Endothelial cell of umbilical vein (primary cell): ENCODE measurements around the gene KSR1. TPM values are rescaled to one million over a fixed set of nuclear protein-coding genes. Genes with fewer than 3 reads are reported as not detected.

Experiments used
- BruUV-seq: library from RNA; stranded (reverse); fragments of 400-500 nt; replicated peaks from 2 replicates; lab custom pipeline; 2021; lab: Mats Ljungman, UMichigan
- CTCF ChIA-PET: fragments of 300-600, 350-600 bp; sonication (Branson Sonifier 250); formaldehyde crosslinking; loops from one replicate; lab custom pipeline; 2021; ENCODE audit warnings: antibody characterized with exemption, inconsistent platforms; lab: Charles Lee
- POLR2A ChIA-PET: fragments of 300-600, 350-600 bp; sonication (Branson Sonifier 250); formaldehyde crosslinking; loops from one replicate; lab custom pipeline; 2021; ENCODE audit warnings: antibody characterized with exemption, inconsistent platforms; lab: Charles Lee
- DNase-seq: peaks from one replicate; pipeline ENCODE4 v3.0.0-alpha.2; 2011; ENCODE audit warnings: low read depth, low spot score
- FAIRE-seq: peaks from 2 replicates; lab custom pipeline; 2011; peaks lifted over from hg19 to GRCh38; lab: Jason Lieb, UNC
- H2AFZ ChIP-seq: 2 replicates; pipeline ENCODE4 v1.6.0; 2012; ENCODE audit warnings: low read depth, low read length, control low read depth, inconsistent platforms
- H3K27ac ChIP-seq: 2 replicates; pipeline ENCODE4 v1.5.1; 2011; ENCODE audit warnings: low read depth, mild to moderate bottlenecking, control low read depth, low read length, moderate library complexity; ENCODE audit not compliant: insufficient read depth
- H3K27me3 ChIP-seq, 2 experiments: 2 replicates each; pipeline versions ENCODE4 v1.6.0 to v1.6.1; 2011; ENCODE audit warnings: low read length in 2 of 2, mixed read lengths in 1 of 2; ENCODE audit not compliant: control insufficient read depth in 2 of 2, insufficient read depth in 2 of 2
- H3K36me3 ChIP-seq, 2 experiments: 2 replicates in 1 of 2; 3 replicates in 1 of 2; pipeline ENCODE4 v1.5.1; 2011; ENCODE audit warnings: low read length in 2 of 2, mild to moderate bottlenecking in 1 of 2, moderate library complexity in 1 of 2; ENCODE audit not compliant: control insufficient read depth in 2 of 2, insufficient read depth in 2 of 2; ENCODE audit errors: extremely low read depth in 1 of 2
- H3K4me1 ChIP-seq: 3 replicates; pipeline ENCODE4 v1.5.1; 2011; ENCODE audit warnings: mild to moderate bottlenecking, low read length; ENCODE audit not compliant: control insufficient read depth, insufficient read depth; ENCODE audit errors: extremely low read depth
- H3K4me2 ChIP-seq: 2 replicates; pipeline ENCODE4 v1.6.1; 2011; ENCODE audit warnings: low read length, control low read depth, mixed read lengths; ENCODE audit not compliant: insufficient read depth
- H3K4me3 ChIP-seq, 3 experiments: fragments of 200-600 bp in 1 of 3; sonication (generic), shearing (Covaris generic) in 1 of 3; replicated peaks in 1 of 3; 2 replicates each; pipeline ENCODE4 v1.5.1; 2011 to 2016; ENCODE audit warnings: control low read depth in 3 of 3, low read length in 3 of 3, mild to moderate bottlenecking in 2 of 3, inconsistent platforms in 1 of 3, low read depth in 1 of 3, moderate library complexity in 1 of 3; ENCODE audit not compliant: insufficient read depth in 1 of 3
- H3K79me2 ChIP-seq: 2 replicates; pipeline ENCODE4 v1.6.0; 2012; ENCODE audit warnings: low read length, inconsistent platforms; ENCODE audit not compliant: control insufficient read depth, insufficient read depth
- H3K9ac ChIP-seq: replicated peaks from 2 replicates; pipeline ENCODE3; 2011; ENCODE audit warnings: low read length, control low read depth; ENCODE audit not compliant: insufficient read depth; ENCODE audit errors: extremely low read depth
- H3K9me1 ChIP-seq: replicated peaks from 3 replicates; pipeline ENCODE4 v1.6.0; 2011; ENCODE audit warnings: mild to moderate bottlenecking, low read length; ENCODE audit not compliant: control insufficient read depth, insufficient read depth; ENCODE audit errors: extremely low read depth
- H3K9me3 ChIP-seq: replicated peaks from 2 replicates; pipeline ENCODE4 v1.5.1; 2012; ENCODE audit warnings: low read length, inconsistent platforms; ENCODE audit not compliant: control insufficient read depth, insufficient read depth
- H4K20me1 ChIP-seq: replicated peaks from 2 replicates; pipeline ENCODE3; 2011; ENCODE audit warnings: mild to moderate bottlenecking, low read length; ENCODE audit not compliant: control insufficient read depth, insufficient read depth; ENCODE audit errors: extremely low read depth
- EZH2 ChIP-seq: IDR thresholded peaks from 2 replicates; pipeline ENCODE4 v1.6.1; 2012; ENCODE audit warnings: borderline replicate concordance, low read depth, mild to moderate bottlenecking, moderate library complexity, low read length, inconsistent platforms; ENCODE audit not compliant: severe bottlenecking
- FOS ChIP-seq: IDR thresholded peaks from 2 replicates; pipeline ENCODE4 v1.6.1; 2011; ENCODE audit warnings: mild to moderate bottlenecking, low read length, moderate library complexity, borderline replicate concordance; ENCODE audit not compliant: insufficient read depth
- GATA2 ChIP-seq: IDR thresholded peaks from 2 replicates; pipeline ENCODE4 v1.7.0; 2011; ENCODE audit warnings: low read depth, mild to moderate bottlenecking, moderate library complexity, mixed read lengths, low read length; ENCODE audit not compliant: insufficient read length, insufficient read depth
- MAX ChIP-seq: IDR thresholded peaks from 2 replicates; pipeline ENCODE4 v1.6.1; 2011; ENCODE audit not compliant: insufficient read depth, insufficient read length
- MYC ChIP-seq: IDR thresholded peaks from one replicate; pipeline ENCODE4 v1.6.1; 2011; ENCODE audit warnings: mild to moderate bottlenecking, low read depth, low read length
- POLR2A ChIP-seq: IDR thresholded peaks from 2 replicates; pipeline ENCODE4 v1.6.1; 2012; ENCODE audit warnings: low read depth, mild to moderate bottlenecking, control low read depth, low read length
- POLR2AphosphoS5 ChIP-seq: IDR thresholded peaks from 2 replicates; pipeline ENCODE4 v1.6.1; 2012; ENCODE audit warnings: low read depth, mild to moderate bottlenecking, control low read depth, low read length, moderate library complexity; ENCODE audit not compliant: insufficient read depth
- dilution Hi-C: fragments of 300-500 bp; cut with MboI; formaldehyde crosslinking; loops from one replicate; pipeline ENCODE4 v1.15.0; 2019; ENCODE audit warnings: low sequenced_read_pairs; ENCODE audit not compliant: extremely low pct_ligation_motif_present
- intact Hi-C: fragments of 100-400 bp; cut with micrococcal nuclease; formaldehyde crosslinking; loops from one replicate; pipeline ENCODE4 v1.10.0; 2022
- polyA plus RNA-seq, 4 experiments: library from polyadenylated mRNA; depleted of rRNA in 3 of 4; stranded (reverse) in 3 of 4; unstranded in 1 of 4; fragments of >200 nt; gene quantifications; 2 replicates each; pipeline versions ENCODE4 v1.2.1 to v1.2.3, GENCODE V29; 2011 to 2012; ENCODE audit warnings: missing spikeins in 1 of 4
- total RNA-seq: library from RNA; stranded (reverse); gene quantifications from 2 replicates; pipeline ENCODE4 v1.2.3, GENCODE V29; 2021
- TF ChIP-seq, protein P1 (sequence below), 2 donors: IDR thresholded peaks; 1 replicate in 1 of 2; 2 replicates in 1 of 2; pipeline ENCODE4 v1.5.1; 2011; ENCODE audit warnings: low read length in 2 of 2, mild to moderate bottlenecking in 2 of 2, moderate library complexity in 2 of 2, control low read depth in 1 of 2, inconsistent platforms in 1 of 2, low read depth in 1 of 2; ENCODE audit not compliant: insufficient read depth in 1 of 2; ENCODE audit errors: extremely low read depth in 1 of 2

Gene KSR1
- total and polyA plus RNA-seq, 2 donors (not counting 3 experiments of a cell fraction or from before 2014, with no cell fraction given) = 35.4 to 80.2 TPM

DNA sequence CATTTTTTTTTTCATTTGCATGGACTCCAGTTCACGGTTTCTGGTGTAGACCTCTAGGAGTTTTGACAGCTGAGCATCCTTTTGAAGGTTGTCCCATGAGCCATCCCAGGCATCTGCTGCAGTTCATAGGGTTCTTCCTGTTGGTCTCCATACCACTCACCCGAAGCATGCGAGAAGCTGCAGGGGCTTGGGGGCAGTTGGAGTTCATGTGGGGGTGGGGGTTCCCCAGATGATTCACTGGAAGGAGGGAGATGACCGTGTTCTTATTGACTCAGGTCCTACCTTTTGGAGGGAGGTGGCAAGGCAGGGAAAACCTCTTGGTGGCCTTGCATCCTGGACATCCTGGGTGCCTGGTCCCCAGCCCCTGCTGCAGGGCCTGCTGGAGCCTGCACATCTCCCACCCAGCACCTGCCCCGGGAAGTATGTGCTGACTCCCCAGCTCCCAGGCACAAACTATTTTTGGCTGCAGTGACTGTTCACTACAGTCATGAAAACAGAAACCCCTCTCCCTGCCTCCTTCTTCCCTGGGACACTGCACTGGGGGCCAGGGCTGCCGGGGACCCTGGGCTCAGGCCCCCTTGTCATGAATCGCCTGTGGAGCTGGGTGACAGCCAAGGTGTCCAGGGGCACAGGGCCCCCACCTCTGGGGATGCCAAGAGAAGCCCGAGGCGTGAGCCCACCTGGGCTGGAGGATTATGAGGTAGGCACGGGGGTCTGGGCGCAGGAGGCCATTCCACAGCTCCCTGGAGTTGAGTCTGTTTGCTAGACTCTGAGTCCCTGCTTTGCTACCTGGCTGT, 109.8 kb downstream of the KSR1 start:
- FAIRE-seq (no peak), DNase-seq (peak; percentile 32)
- Histone ChIP-seq H3K9me3 (no peaks in the 10 kb centered on the region), H4K20me1 (no peaks in the 10 kb centered on the region), H3K79me2 (peaks cover 73% of the 10 kb centered on the region), H3K9me1 (no peaks in the 10 kb centered on the region), H3K9ac (peak overlapping the region; percentile 28), H3K27me3 (no peaks in the 10 kb centered on the region), H3K4me3 (no peak overlapping the region), H3K4me2 (peak overlapping the region; percentile 9), H3K36me3 (peaks cover 0 to 2% of the 10 kb centered on the region in 2 experiments), H2AFZ (no peak overlapping the region), H3K27ac (peak overlapping the region; percentile 76), H3K4me1 (peaks cover 54% of the 10 kb centered on the region)
- ChIA-PET CTCF (interaction anchor here (0.6 to 4.2 kb wide), 13 partner anchors 9 to 329 kb away, joined by 3 to 20 read pairs (median 4); partner anchors contain the start of gene KSR1), POLR2A (no interaction called here)
- dilution Hi-C loops (loop anchor here (25.0 kb wide), 1 partner anchor 129 kb away; no protein-coding TSS in a partner anchor), intact Hi-C loops (no loop called here)
- BruUV-seq = TSS peak; percentile 52
- TF ChIP-seq EZH2 (no peak), MAX (no peak), POLR2A (no peak), MYC (no peak), GATA2 (no peak), FOS (no peak), POLR2AphosphoS5 (no peak)
- TF ChIP-seq, protein P1, sequence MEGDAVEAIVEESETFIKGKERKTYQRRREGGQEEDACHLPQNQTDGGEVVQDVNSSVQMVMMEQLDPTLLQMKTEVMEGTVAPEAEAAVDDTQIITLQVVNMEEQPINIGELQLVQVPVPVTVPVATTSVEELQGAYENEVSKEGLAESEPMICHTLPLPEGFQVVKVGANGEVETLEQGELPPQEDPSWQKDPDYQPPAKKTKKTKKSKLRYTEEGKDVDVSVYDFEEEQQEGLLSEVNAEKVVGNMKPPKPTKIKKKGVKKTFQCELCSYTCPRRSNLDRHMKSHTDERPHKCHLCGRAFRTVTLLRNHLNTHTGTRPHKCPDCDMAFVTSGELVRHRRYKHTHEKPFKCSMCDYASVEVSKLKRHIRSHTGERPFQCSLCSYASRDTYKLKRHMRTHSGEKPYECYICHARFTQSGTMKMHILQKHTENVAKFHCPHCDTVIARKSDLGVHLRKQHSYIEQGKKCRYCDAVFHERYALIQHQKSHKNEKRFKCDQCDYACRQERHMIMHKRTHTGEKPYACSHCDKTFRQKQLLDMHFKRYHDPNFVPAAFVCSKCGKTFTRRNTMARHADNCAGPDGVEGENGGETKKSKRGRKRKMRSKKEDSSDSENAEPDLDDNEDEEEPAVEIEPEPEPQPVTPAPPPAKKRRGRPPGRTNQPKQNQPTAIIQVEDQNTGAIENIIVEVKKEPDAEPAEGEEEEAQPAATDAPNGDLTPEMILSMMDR (IDR thresholded peaks at IDR 0.05; ENCODE audit: extremely low read depth in 1 of 2, insufficient read depth in 1 of 2, low read depth in 1 of 2, low read length in 2 of 2) = no peak
